DND-41 (cell line): ENCODE data around the gene SAPCD1.
A peak's percentile ranks its signal among the peaks of the same experiment; 100 is the strongest.

ENCODE experiments used
- ATAC-seq: fragments of 200-7000 bp; cut with Tn5 transposase; 3 replicates; pipeline ENCODE4 v1.9.1; 2021; ENCODE audit warnings: low read depth; ENCODE audit not compliant: insufficient read depth
- DNase-seq: peaks from one replicate; pipeline ENCODE4 v3.0.0-alpha.2; 2020
- H2AFZ ChIP-seq: 2 replicates; pipeline ENCODE4 v1.6.0; 2012; ENCODE audit warnings: low read depth, low read length
- H3K27ac ChIP-seq: 2 replicates; pipeline ENCODE4 v1.5.1; 2012; ENCODE audit warnings: low read length, inconsistent platforms
- H3K27me3 ChIP-seq: fragments of 200-600 bp; sonication (generic); 2 replicates; pipeline ENCODE4 v1.6.0; 2012; ENCODE audit warnings: low read length, mild to moderate bottlenecking, inconsistent platforms; ENCODE audit not compliant: insufficient read depth, poor library complexity
- H3K36me3 ChIP-seq: 2 replicates; pipeline ENCODE4 v1.5.1; 2012; ENCODE audit warnings: low read length, inconsistent platforms; ENCODE audit not compliant: insufficient read depth
- H3K4me1 ChIP-seq: 2 replicates; pipeline ENCODE4 v1.5.1; 2012; ENCODE audit warnings: mild to moderate bottlenecking, low read length; ENCODE audit not compliant: insufficient read depth
- H3K4me2 ChIP-seq: 2 replicates; pipeline ENCODE4 v1.6.0; 2012; ENCODE audit warnings: mild to moderate bottlenecking, moderate library complexity, low read length, inconsistent platforms; ENCODE audit not compliant: insufficient read depth
- H3K4me3 ChIP-seq, 2 experiments: fragments of 200-600 bp in 1 of 2; shearing (Covaris generic) in 1 of 2; 2 replicates each; pipeline ENCODE4 v1.5.1; 2012 to 2016; ENCODE audit warnings: inconsistent platforms in 2 of 2, low read length in 2 of 2, mild to moderate bottlenecking in 2 of 2, low read depth in 1 of 2, moderate library complexity in 1 of 2
- H3K79me2 ChIP-seq: 2 replicates; pipeline ENCODE4 v1.6.0; 2012; ENCODE audit warnings: low read length, inconsistent platforms; ENCODE audit not compliant: insufficient read depth
- H3K9ac ChIP-seq: 2 replicates; pipeline ENCODE4 v1.6.0; 2012; ENCODE audit warnings: low read depth, mild to moderate bottlenecking, inconsistent platforms, low read length, moderate library complexity
- H3K9me3 ChIP-seq: 2 replicates; pipeline ENCODE4 v1.5.1; 2012; ENCODE audit warnings: low read length, moderate library complexity, mild to moderate bottlenecking, inconsistent platforms; ENCODE audit not compliant: insufficient read depth, severe bottlenecking
- H4K20me1 ChIP-seq: 2 replicates; pipeline ENCODE4 v1.6.0; 2012; ENCODE audit warnings: low read length; ENCODE audit not compliant: insufficient read depth
- EZH2 ChIP-seq: IDR thresholded peaks from 3 replicates; pipeline ENCODE4 v1.6.1; 2012; ENCODE audit warnings: borderline replicate concordance, low read depth, mild to moderate bottlenecking, moderate library complexity, low read length, inconsistent platforms; ENCODE audit not compliant: severe bottlenecking
- TF ChIP-seq, protein P1 (sequence below): IDR thresholded peaks from 2 replicates; pipeline ENCODE4 v1.5.1; 2012; ENCODE audit warnings: borderline replicate concordance, low read length, moderate library complexity, mild to moderate bottlenecking; ENCODE audit not compliant: poor library complexity, severe bottlenecking; ENCODE audit errors: extremely low read depth

The SAPCD1 gene

DNA sequence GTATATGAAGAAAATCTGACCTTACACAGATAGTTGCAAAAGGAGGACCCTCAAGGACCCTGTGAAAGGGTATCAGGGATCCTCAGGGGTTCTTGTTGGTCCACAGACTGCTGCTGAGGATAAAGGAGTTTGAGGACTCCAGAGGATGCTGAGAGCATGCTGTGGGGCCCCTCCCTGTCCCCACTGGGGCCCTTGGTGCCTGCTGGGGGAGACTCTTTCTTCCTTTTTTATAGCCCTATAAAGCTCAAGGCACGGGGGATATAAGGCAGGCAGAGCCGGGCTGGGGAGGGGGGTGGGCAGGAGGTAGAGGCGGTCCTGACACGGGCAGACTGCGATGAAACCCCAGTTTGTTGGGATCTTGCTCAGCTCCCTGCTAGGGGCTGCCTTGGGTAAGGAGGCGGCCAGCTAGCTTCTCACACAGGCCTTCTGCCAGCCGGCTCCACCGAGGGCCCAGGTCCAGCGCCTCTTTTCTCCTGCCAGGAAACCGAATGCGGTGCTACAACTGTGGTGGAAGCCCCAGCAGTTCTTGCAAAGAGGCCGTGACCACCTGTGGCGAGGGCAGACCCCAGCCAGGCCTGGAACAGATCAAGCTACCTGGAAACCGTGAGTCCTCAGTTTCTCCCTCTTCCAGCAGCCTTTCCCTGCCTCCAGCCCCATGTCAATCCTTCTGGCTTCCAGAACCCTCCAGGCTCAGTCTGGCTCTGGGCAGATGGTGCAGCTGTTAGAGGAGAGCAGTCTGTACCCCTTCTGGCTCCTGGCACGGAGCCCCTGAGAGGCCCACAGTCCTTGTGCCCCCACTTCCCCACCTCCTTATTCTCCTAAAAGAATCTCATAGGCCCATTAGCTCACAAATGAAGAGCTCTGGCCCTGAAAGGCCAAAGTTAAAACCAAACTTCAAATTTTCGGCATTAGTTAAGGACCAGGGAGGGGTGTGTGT is 47.2 kb upstream of the SAPCD1 start, which contains the start of gene LY6G6D:
Gene LY6G6D (plus strand): TSS at position 327 of the 937 bp plus-strand sequence. CDS start 8 bp downstream, at position 335.
- no peak for DNase-seq
- H2AFZ ChIP-seq = no peak within 1 kb of the TSS
- H3K27me3 ChIP-seq = no peaks in the 10 kb centered on the region
- no peaks in the 10 kb centered on the region for H4K20me1 ChIP-seq
- TF ChIP-seq, protein P1, sequence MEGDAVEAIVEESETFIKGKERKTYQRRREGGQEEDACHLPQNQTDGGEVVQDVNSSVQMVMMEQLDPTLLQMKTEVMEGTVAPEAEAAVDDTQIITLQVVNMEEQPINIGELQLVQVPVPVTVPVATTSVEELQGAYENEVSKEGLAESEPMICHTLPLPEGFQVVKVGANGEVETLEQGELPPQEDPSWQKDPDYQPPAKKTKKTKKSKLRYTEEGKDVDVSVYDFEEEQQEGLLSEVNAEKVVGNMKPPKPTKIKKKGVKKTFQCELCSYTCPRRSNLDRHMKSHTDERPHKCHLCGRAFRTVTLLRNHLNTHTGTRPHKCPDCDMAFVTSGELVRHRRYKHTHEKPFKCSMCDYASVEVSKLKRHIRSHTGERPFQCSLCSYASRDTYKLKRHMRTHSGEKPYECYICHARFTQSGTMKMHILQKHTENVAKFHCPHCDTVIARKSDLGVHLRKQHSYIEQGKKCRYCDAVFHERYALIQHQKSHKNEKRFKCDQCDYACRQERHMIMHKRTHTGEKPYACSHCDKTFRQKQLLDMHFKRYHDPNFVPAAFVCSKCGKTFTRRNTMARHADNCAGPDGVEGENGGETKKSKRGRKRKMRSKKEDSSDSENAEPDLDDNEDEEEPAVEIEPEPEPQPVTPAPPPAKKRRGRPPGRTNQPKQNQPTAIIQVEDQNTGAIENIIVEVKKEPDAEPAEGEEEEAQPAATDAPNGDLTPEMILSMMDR = no peak
- no peak for TF ChIP-seq EZH2
- 0 out of 2 replicates have a peak within 1 kb of the TSS, but pooled peaks have one; percentile 5 for H3K9ac ChIP-seq
- H3K4me2 ChIP-seq = no peak within 1 kb of the TSS
- no peaks in the 10 kb centered on the region for H3K4me1 ChIP-seq
- no peak within 1 kb of the TSS for H3K4me3 ChIP-seq
- H3K79me2 ChIP-seq = no peaks in the 10 kb centered on the region
- no peak for ATAC-seq
- no peaks in the 10 kb centered on the region for H3K9me3 ChIP-seq
- H3K36me3 ChIP-seq = no peaks in the 10 kb centered on the region
- no peak within 1 kb of the TSS for H3K27ac ChIP-seq

DNA sequence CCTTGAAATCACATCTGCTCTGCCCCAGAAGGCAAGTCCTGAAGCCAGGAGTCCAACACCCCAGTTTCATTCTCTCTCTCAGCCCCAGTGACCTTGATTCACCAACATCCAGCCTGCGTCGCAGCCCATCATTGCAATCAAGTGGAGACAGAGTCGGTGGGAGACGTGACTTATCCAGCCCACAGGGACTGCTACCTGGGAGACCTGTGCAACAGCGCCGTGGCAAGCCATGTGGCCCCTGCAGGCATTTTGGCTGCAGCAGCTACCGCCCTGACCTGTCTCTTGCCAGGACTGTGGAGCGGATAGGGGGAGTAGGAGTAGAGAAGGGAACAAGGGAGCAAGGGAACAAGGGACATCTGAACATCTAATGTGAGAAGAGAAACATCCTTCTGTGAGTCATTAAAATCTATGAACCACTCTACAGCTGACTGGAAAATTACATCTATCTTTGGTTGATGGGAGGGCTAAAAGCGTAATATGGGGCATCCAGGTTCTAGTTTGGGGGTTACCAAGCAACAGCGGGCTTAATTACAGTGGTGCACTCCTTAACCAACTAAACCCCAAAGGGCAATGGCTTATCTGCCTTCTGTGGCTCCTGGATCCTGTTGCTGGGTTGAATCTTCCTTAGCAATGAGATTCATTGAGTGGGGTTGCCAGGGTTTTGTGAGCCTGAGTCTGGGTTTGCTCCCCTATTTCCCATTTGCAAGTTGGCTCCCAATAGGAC is 44.8 kb upstream of the SAPCD1 start:
- Histone ChIP-seq H2AFZ (no peak overlapping the region), H3K4me3 (no peak overlapping the region), H3K9ac (no peak overlapping the region), H3K4me2 (no peak overlapping the region), H3K27ac (no peak overlapping the region), H3K4me1 (no peaks in the 10 kb centered on the region), H4K20me1 (no peaks in the 10 kb centered on the region), H3K79me2 (no peaks in the 10 kb centered on the region), H3K9me3 (no peaks in the 10 kb centered on the region), H3K27me3 (no peaks in the 10 kb centered on the region), H3K36me3 (no peaks in the 10 kb centered on the region)
- no peak for ATAC-seq
- no peak for DNase-seq
- TF ChIP-seq, protein P1 = no peak
- TF ChIP-seq EZH2 = no peak

DNA sequence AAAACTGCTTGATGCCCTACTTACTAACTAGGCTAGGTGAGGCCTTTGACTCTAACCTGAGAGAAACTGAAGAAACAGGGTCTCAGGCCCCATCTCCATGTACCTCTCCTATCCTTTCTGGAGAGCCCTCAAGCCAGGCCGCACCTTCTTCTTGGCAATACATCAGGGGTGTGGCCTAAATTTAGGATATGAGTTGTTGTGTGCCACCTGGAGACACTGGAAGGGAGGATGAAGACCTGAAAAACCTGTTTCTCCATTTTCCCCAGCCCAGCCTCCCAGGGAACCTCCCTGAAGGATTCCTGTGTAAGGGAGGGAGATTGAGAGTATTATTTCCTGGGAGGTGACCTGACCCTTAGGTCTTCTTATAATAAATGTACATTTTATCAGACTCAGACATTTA is 44.2 kb upstream of the SAPCD1 start:
- Histone ChIP-seq H3K79me2 (no peaks in the 10 kb centered on the region), H3K4me3 (no peak overlapping the region)
- TF ChIP-seq, protein P1 = no peak
- TF ChIP-seq EZH2 = no peak

More for the DNA sequence above, 44.2 kb upstream of the SAPCD1 start:
- Histone ChIP-seq H3K27me3 (no peaks in the 10 kb centered on the region), H3K9me3 (no peaks in the 10 kb centered on the region), H3K4me1 (no peaks in the 10 kb centered on the region), H3K4me2 (no peak overlapping the region), H2AFZ (no peak overlapping the region), H4K20me1 (no peaks in the 10 kb centered on the region), H3K27ac (no peak overlapping the region), H3K36me3 (no peaks in the 10 kb centered on the region), H3K9ac (no peak overlapping the region)
- no peak for DNase-seq
- no peak for ATAC-seq
